Measurements from ENCODE around the gene SUSD4. TPM values are rescaled to one million over a fixed set of nuclear protein-coding genes. Genes with fewer than 3 reads are reported as not detected.

The SUSD4 gene
- total RNA-seq, 5 donors from 2014 or later (not counting 1 experiment from before 2014, with no cell fraction given): 1.3 to 16.7 (median 6.4) TPM

- Mint-ChIP-seq H3K27ac (peak overlapping the region in 1 of 2 donors; percentile 24), H3K27me3 (no peaks in the 10 kb centered on the region), H3K36me3 (no peaks in the 10 kb centered on the region), H3K9me3 (no peaks in the 10 kb centered on the region), H3K4me3 (no peak overlapping the region), H3K4me1 (peaks cover 2 to 29% (median 24%) of the 10 kb centered on the region in 3 donors)
- Histone ChIP-seq H3K4me1 (ENCODE audit: control insufficient read depth in 1 of 2, extremely low read depth in 1 of 2, insufficient read depth in 2 of 2, low read length in 2 of 2) (peaks cover 0 to 5% of the 10 kb centered on the region in 2 experiments), H3K27me3 (replicated peaks in 1 of 2; ENCODE audit: control insufficient read depth in 2 of 2, extremely low read depth in 1 of 2, insufficient read depth in 2 of 2, low read length in 1 of 2) (peaks cover 0 to 17% of the 10 kb centered on the region in 2 experiments), H3K9me3 (no peaks in the 10 kb centered on the region), H3K4me3 (ENCODE audit: control insufficient read depth in 1 of 2, extremely low read depth in 1 of 2, low read length in 1 of 2) (no peak overlapping the region), H3K36me3 (ENCODE audit: control insufficient read depth in 2 of 2, extremely low read depth in 1 of 2, insufficient read depth in 1 of 2, low read length in 1 of 2) (no peaks in the 10 kb centered on the region), H3K27ac (ENCODE audit: low read length) (no peak overlapping the region)
- ChIA-PET CTCF (no interaction called here), POLR2A (no interaction called here)
- ATAC-seq (replicated peaks in 1 of 4): no peak
- DNase-seq: no peak
- 22% methylated on average over 2 of the region's 3 CpGs for WGBS (ENCODE audit: insufficient coverage)
These were observed 165.4 kb downstream of the SUSD4 start for GRCh38 chr1:223198628-223198965.

GRCh38 chr1:223197923-223198627, 165.9 kb downstream of the SUSD4 start:
- Histone ChIP-seq H3K27me3 (replicated peaks in 1 of 2; ENCODE audit: control insufficient read depth in 2 of 2, extremely low read depth in 1 of 2, insufficient read depth in 2 of 2, low read length in 1 of 2) (peaks cover 0 to 17% of the 10 kb centered on the region in 2 experiments), H3K27ac (ENCODE audit: low read length) (no peak overlapping the region), H3K36me3 (ENCODE audit: control insufficient read depth in 2 of 2, extremely low read depth in 1 of 2, insufficient read depth in 1 of 2, low read length in 1 of 2) (no peaks in the 10 kb centered on the region), H3K4me1 (ENCODE audit: control insufficient read depth in 1 of 2, extremely low read depth in 1 of 2, insufficient read depth in 2 of 2, low read length in 2 of 2) (peaks cover 0 to 9% of the 10 kb centered on the region in 2 experiments), H3K9me3 (no peaks in the 10 kb centered on the region), H3K4me3 (ENCODE audit: control insufficient read depth in 1 of 2, extremely low read depth in 1 of 2, low read length in 1 of 2) (no peak overlapping the region)
- no peak overlapping the region for H3K4me3 Mint-ChIP-seq
- POLR2A ChIA-PET: no interaction called here
- peaks cover 2 to 30% (median 24%) of the 10 kb centered on the region in 3 donors for H3K4me1 Mint-ChIP-seq
- no peaks in the 10 kb centered on the region for H3K27me3 Mint-ChIP-seq
- no peaks in the 10 kb centered on the region for H3K9me3 Mint-ChIP-seq
- WGBS (ENCODE audit: insufficient coverage): 67% methylated on average over 3 of the region's 4 CpGs
- H3K36me3 Mint-ChIP-seq: no peaks in the 10 kb centered on the region
- CTCF ChIA-PET: no interaction called here
- ATAC-seq (replicated peaks in 1 of 4) (no peak), DNase-seq (no peak)
- H3K27ac Mint-ChIP-seq: peak overlapping the region in 1 of 2 donors; percentile 50

DNA sequence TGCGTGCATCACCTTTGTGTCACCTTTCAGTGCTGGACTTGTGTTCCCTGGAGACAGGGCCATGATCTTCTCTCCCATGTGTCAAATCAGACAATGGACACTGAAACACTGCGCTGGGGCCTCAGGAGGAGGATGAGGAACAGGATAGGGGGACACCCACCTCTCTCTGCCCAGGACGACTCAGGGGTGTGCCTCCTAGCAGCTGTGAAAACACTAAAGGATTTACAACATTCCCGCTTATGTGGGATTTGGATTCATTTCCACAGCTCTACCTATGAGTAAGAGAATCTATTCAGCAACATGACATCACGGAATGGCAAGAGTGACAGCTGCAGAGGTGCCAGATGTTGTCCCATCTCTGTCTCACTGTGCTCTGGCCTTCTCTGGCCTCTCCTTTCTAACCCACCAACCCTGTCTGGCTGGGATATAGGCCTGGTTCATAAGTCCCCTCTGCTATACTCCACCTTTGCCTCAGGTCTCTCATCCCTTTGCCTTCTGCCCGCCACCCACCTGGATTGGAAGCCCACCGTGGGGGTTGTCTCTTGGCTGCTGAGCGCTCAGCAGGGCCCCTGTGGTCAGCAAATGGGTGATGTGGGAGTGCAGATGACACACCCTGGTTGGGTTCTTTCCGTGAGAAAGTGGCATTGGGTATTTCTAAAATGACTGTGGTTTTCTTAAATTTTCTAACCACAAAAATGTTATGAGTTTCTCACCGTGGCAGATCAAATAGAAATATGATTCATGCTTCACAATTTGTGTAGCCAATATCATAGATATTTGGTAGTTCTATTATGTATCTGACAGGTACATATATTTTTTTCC, 173.9 kb downstream of the SUSD4 start:
- DNase-seq (peak in 32 of 35 experiments; percentile 4 to 71 (median 16)), ATAC-seq (replicated peaks in 1 of 4) (peak; percentile 70 to 90 (median 82))
- Histone ChIP-seq H3K36me3 (ENCODE audit: control insufficient read depth in 2 of 2, extremely low read depth in 1 of 2, insufficient read depth in 1 of 2, low read length in 1 of 2) (no peaks in the 10 kb centered on the region), H3K4me1 (ENCODE audit: control insufficient read depth in 1 of 2, extremely low read depth in 1 of 2, insufficient read depth in 2 of 2, low read length in 2 of 2) (peaks cover 22 to 28% of the 10 kb centered on the region in 2 experiments), H3K27me3 (replicated peaks in 1 of 2; ENCODE audit: control insufficient read depth in 2 of 2, extremely low read depth in 1 of 2, insufficient read depth in 2 of 2, low read length in 1 of 2) (no peaks in the 10 kb centered on the region), H3K27ac (ENCODE audit: low read length) (peak overlapping the region; percentile 48), H3K9me3 (no peaks in the 10 kb centered on the region), H3K4me3 (ENCODE audit: control insufficient read depth in 1 of 2, extremely low read depth in 1 of 2, low read length in 1 of 2) (no peak overlapping the region)
- H3K4me3 Mint-ChIP-seq: peak overlapping the region; percentile 18 to 65 (median 42)
- 33% methylated on average over 1 of the region's 10 CpGs for WGBS (ENCODE audit: insufficient coverage)
- H3K4me1 Mint-ChIP-seq: peaks cover 32 to 56% (median 54%) of the 10 kb centered on the region in 3 donors
- POLR2A ChIA-PET: interaction anchor here in 1 of 2 donors (0.8 kb wide), 1 partner anchor 861 kb away, joined by 5 read pairs; no protein-coding TSS in a partner anchor
- H3K27ac Mint-ChIP-seq: peak overlapping the region; percentile 82 to 87
- CTCF ChIA-PET: no interaction called here
- H3K27me3 Mint-ChIP-seq: no peaks in the 10 kb centered on the region
- peaks cover 0 to 8% (median 0%) of the 10 kb centered on the region in 3 donors for H3K9me3 Mint-ChIP-seq
- H3K36me3 Mint-ChIP-seq: no peaks in the 10 kb centered on the region

DNA sequence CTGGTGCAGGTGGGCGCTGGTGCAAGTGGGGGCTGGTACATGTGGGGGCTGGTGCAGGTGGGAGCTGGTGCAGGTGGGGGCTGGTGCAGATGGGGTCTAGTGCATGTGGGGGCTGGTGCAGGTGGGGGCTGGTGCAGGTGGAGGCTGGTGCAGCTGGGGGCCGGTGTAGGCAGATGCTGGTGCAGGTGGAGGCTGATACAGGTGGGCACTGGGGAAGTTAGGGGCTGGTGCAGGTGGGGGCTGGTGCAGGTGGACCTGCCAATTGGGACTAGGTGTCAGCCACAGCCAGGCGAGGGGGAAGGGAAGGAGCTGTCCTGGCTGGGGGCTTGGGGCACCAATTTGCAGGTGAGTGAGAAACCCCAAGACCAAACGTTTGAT, 174.5 kb downstream of the SUSD4 start:
- no peaks in the 10 kb centered on the region for H3K27me3 ChIP-seq (replicated peaks in 1 of 2; ENCODE audit: control insufficient read depth in 2 of 2, extremely low read depth in 1 of 2, insufficient read depth in 2 of 2, low read length in 1 of 2)
- Mint-ChIP-seq H3K4me3 (peak overlapping the region in 1 of 3 donors; percentile 65), H3K36me3 (no peaks in the 10 kb centered on the region), H3K4me1 (peaks cover 34 to 62% (median 56%) of the 10 kb centered on the region in 3 donors), H3K27ac (peak overlapping the region; percentile 82 to 87), H3K27me3 (no peaks in the 10 kb centered on the region), H3K9me3 (peaks cover 0 to 8% (median 0%) of the 10 kb centered on the region in 3 donors)
- H3K27ac ChIP-seq (ENCODE audit: low read length): no peak overlapping the region
- no peak overlapping the region for H3K4me3 ChIP-seq (ENCODE audit: control insufficient read depth in 1 of 2, extremely low read depth in 1 of 2, low read length in 1 of 2)
- WGBS (ENCODE audit: insufficient coverage): 83% methylated on average over 3 of the region's 4 CpGs
- ChIA-PET CTCF (no interaction called here), POLR2A (interaction anchor here in 1 of 2 donors (0.8 kb wide), 1 partner anchor 860 kb away, joined by 5 read pairs; no protein-coding TSS in a partner anchor)
- no peaks in the 10 kb centered on the region for H3K9me3 ChIP-seq
- ATAC-seq (replicated peaks in 1 of 4) (peak in 1 of 4 experiments; percentile 3), DNase-seq (no peak)
- no peaks in the 10 kb centered on the region for H3K36me3 ChIP-seq (ENCODE audit: control insufficient read depth in 2 of 2, extremely low read depth in 1 of 2, insufficient read depth in 1 of 2, low read length in 1 of 2)
- H3K4me1 ChIP-seq (ENCODE audit: control insufficient read depth in 1 of 2, extremely low read depth in 1 of 2, insufficient read depth in 2 of 2, low read length in 2 of 2): peaks cover 22 to 28% of the 10 kb centered on the region in 2 experiments

DNA sequence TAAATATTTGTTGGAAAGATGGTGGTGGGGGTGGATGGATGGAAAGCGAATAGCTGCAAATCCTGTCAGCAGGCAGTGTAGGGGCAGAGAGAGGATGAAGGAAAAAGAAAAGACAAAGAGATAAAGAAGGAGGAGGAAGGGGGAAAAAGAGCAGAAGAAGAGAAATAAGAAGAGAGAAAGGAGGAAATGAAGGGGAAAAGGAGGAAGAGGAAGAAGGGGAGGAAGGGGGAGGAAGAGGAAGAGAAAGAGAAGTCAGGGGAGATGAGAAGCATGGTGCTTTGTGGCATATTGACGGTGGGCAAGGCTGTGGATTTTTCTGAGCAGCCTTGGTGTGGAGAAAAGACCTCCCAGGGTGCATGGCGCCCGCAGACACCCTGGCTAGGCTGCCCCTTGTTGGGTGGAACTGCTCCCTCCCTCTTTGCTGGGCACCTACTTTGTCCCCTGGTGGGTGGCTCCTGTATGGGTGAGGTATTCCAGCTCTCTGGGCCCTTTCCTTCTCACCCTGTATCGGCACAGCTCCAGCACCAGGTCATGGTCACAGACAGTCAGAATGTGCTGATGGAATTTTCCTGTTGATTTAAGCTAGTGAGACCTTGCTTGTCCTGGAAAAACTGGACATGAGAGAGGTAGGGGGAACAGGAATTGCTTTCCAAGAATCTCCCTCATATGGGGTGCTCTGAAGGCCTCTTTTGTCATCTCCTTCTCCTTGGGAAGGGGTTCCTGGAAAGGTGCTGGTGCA, 175.2 kb downstream of the SUSD4 start:
- ChIA-PET CTCF (no interaction called here), POLR2A (no interaction called here)
- Mint-ChIP-seq H3K4me3 (peak overlapping the region in 1 of 3 donors; percentile 65), H3K27me3 (no peaks in the 10 kb centered on the region), H3K36me3 (no peaks in the 10 kb centered on the region), H3K4me1 (peaks cover 40 to 65% (median 63%) of the 10 kb centered on the region in 3 donors), H3K9me3 (peaks cover 0 to 8% (median 0%) of the 10 kb centered on the region in 3 donors), H3K27ac (peak overlapping the region; percentile 6 to 33)
- no peaks in the 10 kb centered on the region for H3K9me3 ChIP-seq
- H3K4me1 ChIP-seq (ENCODE audit: control insufficient read depth in 1 of 2, extremely low read depth in 1 of 2, insufficient read depth in 2 of 2, low read length in 2 of 2): peaks cover 24 to 28% of the 10 kb centered on the region in 2 experiments
- no peaks in the 10 kb centered on the region for H3K36me3 ChIP-seq (ENCODE audit: control insufficient read depth in 2 of 2, extremely low read depth in 1 of 2, insufficient read depth in 1 of 2, low read length in 1 of 2)
- WGBS (ENCODE audit: insufficient coverage): 88% methylated on average over 4 of the region's 5 CpGs
- DNase-seq: no peak
- no peaks in the 10 kb centered on the region for H3K27me3 ChIP-seq (replicated peaks in 1 of 2; ENCODE audit: control insufficient read depth in 2 of 2, extremely low read depth in 1 of 2, insufficient read depth in 2 of 2, low read length in 1 of 2)
- no peak overlapping the region for H3K4me3 ChIP-seq (ENCODE audit: control insufficient read depth in 1 of 2, extremely low read depth in 1 of 2, low read length in 1 of 2)
- no peak overlapping the region for H3K27ac ChIP-seq (ENCODE audit: low read length)
- no peak for ATAC-seq (replicated peaks in 1 of 4)

GRCh38 chr1:223186800-223187199, 177.2 kb downstream of the SUSD4 start:
- H3K9me3 ChIP-seq: no peaks in the 10 kb centered on the region
- H3K4me3 Mint-ChIP-seq: no peak overlapping the region
- H3K27me3 Mint-ChIP-seq: no peaks in the 10 kb centered on the region
- H3K27ac Mint-ChIP-seq: no peak overlapping the region
- ChIA-PET POLR2A (no interaction called here), CTCF (interaction anchor here in 1 of 2 donors (0.7 kb wide), 1 partner anchor 319 kb away, joined by 6 read pairs; no protein-coding TSS in a partner anchor)
- no peaks in the 10 kb centered on the region for H3K36me3 Mint-ChIP-seq
- H3K4me3 ChIP-seq (ENCODE audit: control insufficient read depth in 1 of 2, extremely low read depth in 1 of 2, low read length in 1 of 2): no peak overlapping the region
- no peak overlapping the region for H3K27ac ChIP-seq (ENCODE audit: low read length)
- H3K4me1 Mint-ChIP-seq: peaks cover 57 to 78% (median 75%) of the 10 kb centered on the region in 3 donors
- H3K4me1 ChIP-seq (ENCODE audit: control insufficient read depth in 1 of 2, extremely low read depth in 1 of 2, insufficient read depth in 2 of 2, low read length in 2 of 2): peaks cover 20 to 36% of the 10 kb centered on the region in 2 experiments
- ATAC-seq (replicated peaks in 1 of 4) (no peak), DNase-seq (no peak)
- WGBS (ENCODE audit: insufficient coverage): 100% methylated on average over 1 of the region's 3 CpGs
- H3K9me3 Mint-ChIP-seq: peaks cover 0 to 8% (median 0%) of the 10 kb centered on the region in 3 donors
- H3K27me3 ChIP-seq (replicated peaks in 1 of 2; ENCODE audit: control insufficient read depth in 2 of 2, extremely low read depth in 1 of 2, insufficient read depth in 2 of 2, low read length in 1 of 2): no peaks in the 10 kb centered on the region
- H3K36me3 ChIP-seq (ENCODE audit: control insufficient read depth in 2 of 2, extremely low read depth in 1 of 2, insufficient read depth in 1 of 2, low read length in 1 of 2): no peaks in the 10 kb centered on the region
